ENCODE data around the gene PPP1R12B. TPM values are rescaled to one million over a fixed set of nuclear protein-coding genes. Genes with fewer than 3 reads are reported as not detected.

PPP1R12B gene
- total and polyA plus RNA-seq, 2 experiments from 2014 or later: 8.1 to 15.0 TPM

DNA sequence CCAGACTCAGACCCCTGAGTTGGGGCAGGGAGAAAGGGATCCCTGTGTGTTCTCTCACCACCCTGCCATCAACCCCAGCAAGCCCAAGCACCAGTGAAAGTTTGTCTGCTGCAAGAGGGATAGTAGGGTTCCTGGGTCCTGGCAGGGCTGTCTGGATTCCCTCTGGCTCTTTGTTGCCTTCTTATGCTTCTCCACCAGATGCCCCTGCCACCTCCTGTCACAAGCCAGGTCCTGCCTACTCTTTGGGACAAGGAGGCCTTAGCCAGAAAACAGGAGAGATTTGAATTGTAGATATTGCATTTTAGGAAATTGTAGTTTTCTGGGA is 28.5 kb upstream of the PPP1R12B start:
- Histone ChIP-seq H3K4me2 (no peak overlapping the region), H3K4me1 (ENCODE audit: insufficient read depth) (no peaks in the 10 kb centered on the region), H3K4me3 (no peak overlapping the region), H3K36me3 (replicated peaks; ENCODE audit: insufficient read depth, low read depth) (no peaks in the 10 kb centered on the region), H3K27ac (no peak overlapping the region), H3K79me2 (no peaks in the 10 kb centered on the region), H4K20me1 (ENCODE audit: insufficient read depth, poor library complexity, severe bottlenecking) (no peaks in the 10 kb centered on the region), H3K9me2 (replicated peaks; ENCODE audit: insufficient read depth) (no peaks in the 10 kb centered on the region), H3K27me3 (no peaks in the 10 kb centered on the region), H2AFZ (no peak overlapping the region), H3K9me3 (ENCODE audit: low read depth) (no peaks in the 10 kb centered on the region)
- no peak for DNase-seq (ENCODE audit: low spot score)
- TF ChIP-seq EZH2 (IDR thresholded peaks at IDR 0.05; ENCODE audit: borderline replicate concordance) (no peak), EZH2phosphoT487 (IDR thresholded peaks at IDR 0.05; ENCODE audit: low read depth, severe bottlenecking, unreplicated experiment) (no peak)
- TF ChIP-seq, protein P1, sequence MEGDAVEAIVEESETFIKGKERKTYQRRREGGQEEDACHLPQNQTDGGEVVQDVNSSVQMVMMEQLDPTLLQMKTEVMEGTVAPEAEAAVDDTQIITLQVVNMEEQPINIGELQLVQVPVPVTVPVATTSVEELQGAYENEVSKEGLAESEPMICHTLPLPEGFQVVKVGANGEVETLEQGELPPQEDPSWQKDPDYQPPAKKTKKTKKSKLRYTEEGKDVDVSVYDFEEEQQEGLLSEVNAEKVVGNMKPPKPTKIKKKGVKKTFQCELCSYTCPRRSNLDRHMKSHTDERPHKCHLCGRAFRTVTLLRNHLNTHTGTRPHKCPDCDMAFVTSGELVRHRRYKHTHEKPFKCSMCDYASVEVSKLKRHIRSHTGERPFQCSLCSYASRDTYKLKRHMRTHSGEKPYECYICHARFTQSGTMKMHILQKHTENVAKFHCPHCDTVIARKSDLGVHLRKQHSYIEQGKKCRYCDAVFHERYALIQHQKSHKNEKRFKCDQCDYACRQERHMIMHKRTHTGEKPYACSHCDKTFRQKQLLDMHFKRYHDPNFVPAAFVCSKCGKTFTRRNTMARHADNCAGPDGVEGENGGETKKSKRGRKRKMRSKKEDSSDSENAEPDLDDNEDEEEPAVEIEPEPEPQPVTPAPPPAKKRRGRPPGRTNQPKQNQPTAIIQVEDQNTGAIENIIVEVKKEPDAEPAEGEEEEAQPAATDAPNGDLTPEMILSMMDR (IDR thresholded peaks at IDR 0.05; ENCODE audit: poor library complexity): no peak

DNA sequence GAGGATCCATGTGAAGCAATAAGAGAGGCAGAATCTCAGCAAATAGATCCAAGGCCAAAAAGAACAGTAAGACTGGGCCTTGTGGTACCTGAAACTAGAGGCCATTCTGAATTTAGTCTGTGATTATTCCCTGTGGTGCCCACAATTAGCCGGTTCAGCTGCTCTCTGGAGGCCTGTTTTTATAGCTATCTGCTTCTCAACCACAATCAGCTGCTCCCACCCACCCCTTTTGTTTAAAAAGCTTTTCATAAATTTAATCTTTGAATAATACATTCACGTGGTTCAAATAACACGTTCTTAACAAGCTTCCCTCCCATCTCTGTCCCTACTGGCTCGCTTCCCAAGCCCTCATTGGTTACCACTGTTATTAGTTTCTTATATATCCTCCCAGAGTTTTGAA is 24.8 kb upstream of the PPP1R12B start:
- DNase-seq (ENCODE audit: low spot score): no peak
- no peaks in the 10 kb centered on the region for H3K4me1 ChIP-seq (ENCODE audit: insufficient read depth)
- H3K79me2 ChIP-seq: no peaks in the 10 kb centered on the region
- H3K9me3 ChIP-seq (ENCODE audit: low read depth): no peaks in the 10 kb centered on the region
- no peak overlapping the region for H3K4me3 ChIP-seq
- 76% methylated on average over 4 of the region's 4 CpGs for WGBS (ENCODE audit: low lambda C conversion rate, missing lambda C conversion rate)
- TF ChIP-seq EZH2phosphoT487 (IDR thresholded peaks at IDR 0.05; ENCODE audit: low read depth, severe bottlenecking, unreplicated experiment) (no peak), EZH2 (IDR thresholded peaks at IDR 0.05; ENCODE audit: borderline replicate concordance) (no peak)
- TF ChIP-seq, protein P1 (IDR thresholded peaks at IDR 0.05; ENCODE audit: poor library complexity): no peak
- no peaks in the 10 kb centered on the region for H3K36me3 ChIP-seq (replicated peaks; ENCODE audit: insufficient read depth, low read depth)
- H2AFZ ChIP-seq: no peak overlapping the region
- no peaks in the 10 kb centered on the region for H4K20me1 ChIP-seq (ENCODE audit: insufficient read depth, poor library complexity, severe bottlenecking)
- no peak overlapping the region for H3K27ac ChIP-seq
- H3K4me2 ChIP-seq: no peak overlapping the region
- no peaks in the 10 kb centered on the region for H3K9me2 ChIP-seq (replicated peaks; ENCODE audit: insufficient read depth)
- no peaks in the 10 kb centered on the region for H3K27me3 ChIP-seq

- H3K27me3 ChIP-seq: no peaks in the 10 kb centered on the region
- no peaks in the 10 kb centered on the region for H3K4me1 ChIP-seq (ENCODE audit: insufficient read depth)
- TF ChIP-seq EZH2phosphoT487 (IDR thresholded peaks at IDR 0.05; ENCODE audit: low read depth, severe bottlenecking, unreplicated experiment) (no peak), EZH2 (IDR thresholded peaks at IDR 0.05; ENCODE audit: borderline replicate concordance) (no peak)
- TF ChIP-seq, protein P1 (IDR thresholded peaks at IDR 0.05; ENCODE audit: poor library complexity): no peak
- H3K4me2 ChIP-seq: no peak overlapping the region
- H3K9me3 ChIP-seq (ENCODE audit: low read depth): no peaks in the 10 kb centered on the region
- WGBS (ENCODE audit: low lambda C conversion rate, missing lambda C conversion rate): 93% methylated on average over 2 of the region's 2 CpGs
- H2AFZ ChIP-seq: no peak overlapping the region
- H3K9me2 ChIP-seq (replicated peaks; ENCODE audit: insufficient read depth): no peaks in the 10 kb centered on the region
- no peak overlapping the region for H3K27ac ChIP-seq
- no peaks in the 10 kb centered on the region for H3K79me2 ChIP-seq
- H3K36me3 ChIP-seq (replicated peaks; ENCODE audit: insufficient read depth, low read depth): no peaks in the 10 kb centered on the region
- H3K4me3 ChIP-seq: no peak overlapping the region
- H4K20me1 ChIP-seq (ENCODE audit: insufficient read depth, poor library complexity, severe bottlenecking): no peaks in the 10 kb centered on the region
- no peak for DNase-seq (ENCODE audit: low spot score)
Observed at GRCh38 chr1:202324646-202325045, 23.9 kb upstream of the PPP1R12B start.

- H3K79me2 ChIP-seq: no peaks in the 10 kb centered on the region
- H3K9me3 ChIP-seq (ENCODE audit: low read depth): no peaks in the 10 kb centered on the region
- H3K9me2 ChIP-seq (replicated peaks; ENCODE audit: insufficient read depth): no peaks in the 10 kb centered on the region
- no peaks in the 10 kb centered on the region for H4K20me1 ChIP-seq (ENCODE audit: insufficient read depth, poor library complexity, severe bottlenecking)
- H3K4me1 ChIP-seq (ENCODE audit: insufficient read depth): no peaks in the 10 kb centered on the region
- no peak overlapping the region for H3K27ac ChIP-seq
- DNase-seq (ENCODE audit: low spot score): no peak
- TF ChIP-seq EZH2phosphoT487 (IDR thresholded peaks at IDR 0.05; ENCODE audit: low read depth, severe bottlenecking, unreplicated experiment) (no peak), EZH2 (IDR thresholded peaks at IDR 0.05; ENCODE audit: borderline replicate concordance) (no peak)
- TF ChIP-seq, protein P1 (IDR thresholded peaks at IDR 0.05; ENCODE audit: poor library complexity): no peak
- H2AFZ ChIP-seq: no peak overlapping the region
- no peak overlapping the region for H3K4me3 ChIP-seq
- no peak overlapping the region for H3K4me2 ChIP-seq
- no peaks in the 10 kb centered on the region for H3K36me3 ChIP-seq (replicated peaks; ENCODE audit: insufficient read depth, low read depth)
- no peaks in the 10 kb centered on the region for H3K27me3 ChIP-seq
Observed at GRCh38 chr1:202329891-202330290, 18.6 kb upstream of the PPP1R12B start.
